Measurements from ENCODE around the gene ARL14.

ARL14 gene

GRCh38 chr3:160676547-160677303 is at the start of gene ARL14:
TSS of gene ARL14 (plus strand) at chr3:160677160. CDS start at chr3:160677347, 187 bp downstream.
- DNase-seq = no peak

GRCh38 chr3:160629491-160629890 is 47.5 kb upstream of the ARL14 start:
- DNase-seq = no peak

- no peak for DNase-seq
These were observed 43.4 kb upstream of the ARL14 start for GRCh38 chr3:160633361-160634083.

GRCh38 chr3:160635213-160635612 is 41.7 kb upstream of the ARL14 start:
- no peak for DNase-seq

- no peak for DNase-seq
These were observed 39.9 kb upstream of the ARL14 start for GRCh38 chr3:160637086-160637485.

- DNase-seq = no peak
These were observed 38.8 kb upstream of the ARL14 start for GRCh38 chr3:160638184-160638583.

GRCh38 chr3:160641665-160642309 is 35.2 kb upstream of the ARL14 start:
- no peak for DNase-seq

GRCh38 chr3:160643994-160644393 is 33.0 kb upstream of the ARL14 start:
- DNase-seq = no peak

- no peak for DNase-seq
These were observed 32.5 kb upstream of the ARL14 start for GRCh38 chr3:160644491-160644890.

GRCh38 chr3:160648701-160649100 is 28.3 kb upstream of the ARL14 start:
- no peak for DNase-seq

GRCh38 chr3:160649596-160649995 is 27.4 kb upstream of the ARL14 start:
- DNase-seq = no peak

GRCh38 chr3:160653512-160653911 is 23.4 kb upstream of the ARL14 start:
- DNase-seq = no peak

GRCh38 chr3:160660902-160661301 is 16.1 kb upstream of the ARL14 start:
- DNase-seq = no peak

- DNase-seq = no peak
These were observed 15.3 kb upstream of the ARL14 start for GRCh38 chr3:160661660-160662059.

GRCh38 chr3:160665231-160665630 is 11.7 kb upstream of the ARL14 start:
- no peak for DNase-seq

GRCh38 chr3:160665784-160666526 is 11.0 kb upstream of the ARL14 start:
- no peak for DNase-seq

- no peak for DNase-seq
These were observed 9.5 kb upstream of the ARL14 start for GRCh38 chr3:160667452-160667851.

- DNase-seq = no peak
These were observed 8.5 kb upstream of the ARL14 start for GRCh38 chr3:160668454-160668853.

- DNase-seq = no peak
These were observed 5.7 kb upstream of the ARL14 start for GRCh38 chr3:160671231-160671630.

GRCh38 chr3:160671995-160672394 is 5.0 kb upstream of the ARL14 start:
- no peak for DNase-seq

GRCh38 chr3:160673188-160673587 is 3.8 kb upstream of the ARL14 start:
- DNase-seq = no peak

GRCh38 chr3:160675566-160676124 is 1.3 kb upstream of the ARL14 start:
- DNase-seq = no peak

- no peak for DNase-seq
These were observed 510 bp downstream of the ARL14 start for GRCh38 chr3:160677459-160677881.

Measured in NCI-H1694 (cell line).